ENCODE measurements around the gene MYLK2. TPM values are rescaled to one million over a fixed set of nuclear protein-coding genes. Genes with fewer than 3 reads are reported as not detected.
"Not testable (repeated sequence)": the region's sequence is repeated elsewhere in the genome, so short reads cannot be mapped to it uniquely, and the experiment has no call there.

Gene MYLK2
- total and polyA plus RNA-seq, 12 donors, result 0.06 to 2.1 (median 0.24) TPM; not detected in 2

DNA sequence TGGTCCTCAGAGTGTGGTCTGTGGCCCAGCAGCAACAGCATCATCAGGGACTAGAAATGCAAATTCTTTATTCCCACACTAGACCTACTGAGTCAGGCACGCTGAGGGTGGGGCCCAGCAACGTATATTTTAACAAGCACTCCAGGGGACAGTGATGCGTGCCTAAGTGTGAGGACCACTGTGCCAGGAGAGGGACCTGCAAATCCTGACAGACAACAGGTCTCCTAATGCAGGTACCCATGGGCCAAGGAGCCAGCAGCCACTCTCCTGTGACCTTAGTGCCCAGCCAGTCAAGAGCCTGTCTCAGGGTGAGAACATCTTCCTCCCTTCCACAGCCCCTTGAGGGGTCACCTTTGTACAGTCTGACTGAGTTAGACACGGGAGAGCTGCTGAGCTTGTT lies 8.0 kb upstream of the MYLK2 start:
- intact Hi-C loops (cut with DNase I), result no loop called here
- peaks cover 13 to 47% (median 34%) of the 10 kb centered on the region in 9 donors for H3K4me1 ChIP-seq
- H3K36me3 ChIP-seq, result no peaks in the 10 kb centered on the region
- 77 to 79% methylated on average over 4 of the region's 4 CpGs for WGBS, 2 donors
- no peak for ATAC-seq
- H3K4me3 ChIP-seq, result no peak overlapping the region
- H3K27me3 ChIP-seq, result no peaks in the 10 kb centered on the region
- TF ChIP-seq, protein P1, sequence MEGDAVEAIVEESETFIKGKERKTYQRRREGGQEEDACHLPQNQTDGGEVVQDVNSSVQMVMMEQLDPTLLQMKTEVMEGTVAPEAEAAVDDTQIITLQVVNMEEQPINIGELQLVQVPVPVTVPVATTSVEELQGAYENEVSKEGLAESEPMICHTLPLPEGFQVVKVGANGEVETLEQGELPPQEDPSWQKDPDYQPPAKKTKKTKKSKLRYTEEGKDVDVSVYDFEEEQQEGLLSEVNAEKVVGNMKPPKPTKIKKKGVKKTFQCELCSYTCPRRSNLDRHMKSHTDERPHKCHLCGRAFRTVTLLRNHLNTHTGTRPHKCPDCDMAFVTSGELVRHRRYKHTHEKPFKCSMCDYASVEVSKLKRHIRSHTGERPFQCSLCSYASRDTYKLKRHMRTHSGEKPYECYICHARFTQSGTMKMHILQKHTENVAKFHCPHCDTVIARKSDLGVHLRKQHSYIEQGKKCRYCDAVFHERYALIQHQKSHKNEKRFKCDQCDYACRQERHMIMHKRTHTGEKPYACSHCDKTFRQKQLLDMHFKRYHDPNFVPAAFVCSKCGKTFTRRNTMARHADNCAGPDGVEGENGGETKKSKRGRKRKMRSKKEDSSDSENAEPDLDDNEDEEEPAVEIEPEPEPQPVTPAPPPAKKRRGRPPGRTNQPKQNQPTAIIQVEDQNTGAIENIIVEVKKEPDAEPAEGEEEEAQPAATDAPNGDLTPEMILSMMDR (IDR thresholded peaks at IDR 0.05), result no peak
- no peaks in the 10 kb centered on the region for H3K9me3 ChIP-seq
- DNase-seq, result no peak
- H3K27ac ChIP-seq, result peak overlapping the region in 8 of 10 donors; percentile 42 to 88 (median 74)

- H3K9me3 ChIP-seq, result no peaks in the 10 kb centered on the region
- H3K4me3 ChIP-seq, result no peak overlapping the region
- peak overlapping the region; percentile 42 to 88 (median 72) for H3K27ac ChIP-seq
- intact Hi-C loops (cut with DNase I), result no loop called here
- peak; percentile 31 to 78 (median 62) for ATAC-seq
- H3K27me3 ChIP-seq, result no peaks in the 10 kb centered on the region
- TF ChIP-seq, protein P1 (IDR thresholded peaks at IDR 0.05), result no peak
- no peak for DNase-seq
- H3K36me3 ChIP-seq, result no peaks in the 10 kb centered on the region
- WGBS, 2 donors, result 20 to 32% methylated on average over 15 of the region's 15 CpGs
- peaks cover 13 to 46% (median 34%) of the 10 kb centered on the region in 9 donors for H3K4me1 ChIP-seq
These were observed 7.1 kb upstream of the MYLK2 start for GRCh38 chr20:31811796-31812728.

GRCh38 chr20:31813611-31814010 lies 5.5 kb upstream of the MYLK2 start:
- H3K36me3 ChIP-seq, result no peaks in the 10 kb centered on the region
- ATAC-seq (no peak), DNase-seq (no peak)
- intact Hi-C loops (cut with DNase I), result no loop called here
- H3K4me1 ChIP-seq, result peaks cover 13 to 46% (median 34%) of the 10 kb centered on the region in 9 donors
- no peak overlapping the region for H3K4me3 ChIP-seq
- TF ChIP-seq, protein P1 (IDR thresholded peaks at IDR 0.05), result no peak
- no peaks in the 10 kb centered on the region for H3K9me3 ChIP-seq
- peak overlapping the region in 1 of 10 donors; percentile 1 for H3K27ac ChIP-seq
- H3K27me3 ChIP-seq, result no peaks in the 10 kb centered on the region

DNA sequence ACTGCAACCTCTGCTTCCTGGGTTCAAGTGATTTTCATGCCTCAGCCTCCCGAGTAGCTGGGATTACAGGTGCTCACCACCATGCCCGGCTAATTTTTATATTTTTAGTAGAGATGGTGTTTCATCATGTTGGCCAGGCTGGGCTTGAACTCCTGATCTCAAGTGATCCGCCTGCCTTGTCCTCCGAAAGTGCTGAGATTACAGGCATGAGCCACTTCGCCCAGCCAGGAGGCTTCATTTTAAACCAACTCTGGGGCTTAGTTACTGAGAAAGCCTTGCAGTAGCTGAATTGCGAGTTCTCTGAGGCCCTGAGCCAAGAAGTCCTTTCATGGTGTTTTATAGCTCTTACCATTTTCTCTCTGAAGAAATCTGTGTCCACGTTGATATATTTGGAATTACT lies 5.0 kb upstream of the MYLK2 start:
- H3K36me3 ChIP-seq; H3K9me3 ChIP-seq; DNase-seq; ATAC-seq; intact Hi-C loops (cut with DNase I); H3K4me3 ChIP-seq; H3K27me3 ChIP-seq: not testable (repeated sequence)
- WGBS, 2 donors, result 90 to 94% methylated on average over 7 of the region's 7 CpGs
- H3K27ac ChIP-seq, result peak overlapping the region in 1 of 10 donors; percentile 1
- peaks cover 13 to 49% (median 35%) of the 10 kb centered on the region in 9 donors for H3K4me1 ChIP-seq

Measured in heart right ventricle (tissue), 16 donors.